Esophagus (tissue), 2 donors: ENCODE data around the gene BBS1. TPM values are rescaled to one million over a fixed set of nuclear protein-coding genes. Genes with fewer than 3 reads are reported as not detected.

Source experiments
- H3K27ac ChIP-seq, 2 donors: one replicate each; pipeline ENCODE4 v1.5.1; 2013; ENCODE audit warnings: low read depth in 2 of 2, mild to moderate bottlenecking in 2 of 2, inconsistent platforms in 1 of 2, low read length in 1 of 2, moderate library complexity in 1 of 2
- H3K27me3 ChIP-seq, 2 donors: one replicate each; pipeline ENCODE4 v1.6.1; 2013; ENCODE audit warnings: low read length in 2 of 2, control low read depth in 1 of 2, mild to moderate bottlenecking in 1 of 2; ENCODE audit not compliant: insufficient read depth in 2 of 2, control insufficient read depth in 1 of 2
- H3K36me3 ChIP-seq, 2 donors: one replicate each; pipeline ENCODE4 v1.6.1; 2013; ENCODE audit warnings: low read length in 1 of 2; ENCODE audit not compliant: control insufficient read depth in 2 of 2, insufficient read depth in 2 of 2
- H3K4me1 ChIP-seq, 2 donors: one replicate each; pipeline ENCODE4 v1.6.1; 2013; ENCODE audit warnings: low read length in 1 of 2; ENCODE audit not compliant: control insufficient read depth in 2 of 2, insufficient read depth in 2 of 2
- H3K4me3 ChIP-seq, 2 donors: one replicate each; pipeline ENCODE4 v1.5.1; 2013; ENCODE audit warnings: low read length in 2 of 2, mild to moderate bottlenecking in 2 of 2, low read depth in 1 of 2, moderate library complexity in 1 of 2
- H3K9me3 ChIP-seq, 2 donors: one replicate each; pipeline ENCODE4 v1.6.1; 2013; ENCODE audit warnings: mild to moderate bottlenecking in 2 of 2, low read depth in 1 of 2, low read length in 1 of 2, moderate library complexity in 1 of 2; ENCODE audit not compliant: control insufficient read depth in 2 of 2, insufficient read depth in 1 of 2
- WGBS, 2 donors: extraction: QIAGEN DNeasy Blood & Tissue Kit; methylation state at CpG; one replicate each; pipeline ENCODE4 v1.1.7; 2013; 5-methylcytosine and 5-hydroxymethylcytosine counted together
- polyA plus RNA-seq, 2 donors: library from polyadenylated mRNA; stranded (reverse); fragments of 200-250 nt; gene quantifications; one replicate each; pipeline ENCODE4 v1.2.3, GENCODE V29; 2013
- donor health status: healthy with polysubstance abuse.
- donor health status: Bipolar disorder and iron deficiency.

The BBS1 gene
- polyA plus RNA-seq, 2 donors: 9.3 to 15.3 TPM

- peaks cover 3 to 43% of the 10 kb centered on the region in 2 donors for H3K36me3 ChIP-seq
- no peak overlapping the region for H3K4me3 ChIP-seq
- H3K27ac ChIP-seq: no peak overlapping the region
- H3K9me3 ChIP-seq: no peaks in the 10 kb centered on the region
- no peaks in the 10 kb centered on the region for H3K4me1 ChIP-seq
- H3K27me3 ChIP-seq: no peaks in the 10 kb centered on the region
- 73 to 74% methylated on average over 20 of the region's 20 CpGs for WGBS, 2 donors
These were observed 19.0 kb upstream of the BBS1 start for GRCh38 chr11:66491315-66491935.

GRCh38 chr11:66492161-66492865, 18.1 kb upstream of the BBS1 start:
- WGBS, 2 donors: 91% methylated on average over 10 of the region's 10 CpGs
- no peak overlapping the region for H3K27ac ChIP-seq
- H3K4me3 ChIP-seq: no peak overlapping the region
- peaks cover 4 to 38% of the 10 kb centered on the region in 2 donors for H3K36me3 ChIP-seq
- H3K27me3 ChIP-seq: no peaks in the 10 kb centered on the region
- no peaks in the 10 kb centered on the region for H3K9me3 ChIP-seq
- no peaks in the 10 kb centered on the region for H3K4me1 ChIP-seq

- H3K27ac ChIP-seq: no peak overlapping the region
- no peaks in the 10 kb centered on the region for H3K4me1 ChIP-seq
- H3K27me3 ChIP-seq: no peaks in the 10 kb centered on the region
- 95 to 97% methylated on average over 8 to 10 of the region's 10 CpGs for WGBS, 2 donors
- peaks cover 7 to 32% of the 10 kb centered on the region in 2 donors for H3K36me3 ChIP-seq
- H3K9me3 ChIP-seq: no peaks in the 10 kb centered on the region
- no peak overlapping the region for H3K4me3 ChIP-seq
These were observed 17.3 kb upstream of the BBS1 start for GRCh38 chr11:66493130-66493529.

GRCh38 chr11:66494458-66494857, 16.0 kb upstream of the BBS1 start:
- Histone ChIP-seq H3K9me3 (no peaks in the 10 kb centered on the region), H3K27ac (no peak overlapping the region), H3K27me3 (no peaks in the 10 kb centered on the region), H3K4me1 (no peaks in the 10 kb centered on the region), H3K36me3 (peaks cover 7 to 26% of the 10 kb centered on the region in 2 donors), H3K4me3 (no peak overlapping the region)
- 93 to 95% methylated on average over 7 of the region's 7 CpGs for WGBS, 2 donors

GRCh38 chr11:66494935-66495334, 15.5 kb upstream of the BBS1 start:
- Histone ChIP-seq H3K9me3 (no peaks in the 10 kb centered on the region), H3K27ac (no peak overlapping the region), H3K27me3 (no peaks in the 10 kb centered on the region), H3K4me1 (no peaks in the 10 kb centered on the region), H3K36me3 (peaks cover 7 to 22% of the 10 kb centered on the region in 2 donors), H3K4me3 (no peak overlapping the region)
- 89 to 91% methylated on average over 14 of the region's 14 CpGs for WGBS, 2 donors

- H3K4me3 ChIP-seq: no peak overlapping the region
- H3K27ac ChIP-seq: no peak overlapping the region
- no peaks in the 10 kb centered on the region for H3K9me3 ChIP-seq
- H3K4me1 ChIP-seq: no peaks in the 10 kb centered on the region
- H3K36me3 ChIP-seq: peaks cover 7 to 22% of the 10 kb centered on the region in 2 donors
- H3K27me3 ChIP-seq: no peaks in the 10 kb centered on the region
- WGBS, 2 donors: 93 to 96% methylated on average over 17 of the region's 17 CpGs
These were observed 15.0 kb upstream of the BBS1 start for GRCh38 chr11:66495401-66495854.

- no peak overlapping the region for H3K27ac ChIP-seq
- no peak overlapping the region for H3K4me3 ChIP-seq
- H3K36me3 ChIP-seq: peaks cover 7 to 22% of the 10 kb centered on the region in 2 donors
- H3K4me1 ChIP-seq: no peaks in the 10 kb centered on the region
- no peaks in the 10 kb centered on the region for H3K9me3 ChIP-seq
- no peaks in the 10 kb centered on the region for H3K27me3 ChIP-seq
- 97 to 99% methylated on average over 16 of the region's 16 CpGs for WGBS, 2 donors
These were observed 13.2 kb upstream of the BBS1 start for GRCh38 chr11:66497206-66497605.

- no peak overlapping the region for H3K4me3 ChIP-seq
- WGBS, 2 donors: 92 to 96% methylated on average over 5 of the region's 5 CpGs
- H3K4me1 ChIP-seq: no peaks in the 10 kb centered on the region
- no peaks in the 10 kb centered on the region for H3K27me3 ChIP-seq
- H3K27ac ChIP-seq: no peak overlapping the region
- peaks cover 4 to 10% of the 10 kb centered on the region in 2 donors for H3K36me3 ChIP-seq
- H3K9me3 ChIP-seq: no peaks in the 10 kb centered on the region
These were observed 11.9 kb upstream of the BBS1 start for GRCh38 chr11:66498506-66498905.

GRCh38 chr11:66505276-66505816, 5.1 kb upstream of the BBS1 start:
- no peak overlapping the region for H3K4me3 ChIP-seq
- no peaks in the 10 kb centered on the region for H3K27me3 ChIP-seq
- 32 to 97% methylated on average over 1 of the region's 1 CpG for WGBS, 2 donors
- H3K27ac ChIP-seq: no peak overlapping the region
- no peaks in the 10 kb centered on the region for H3K9me3 ChIP-seq
- H3K36me3 ChIP-seq: peaks cover 0 to 11% of the 10 kb centered on the region in 2 donors
- H3K4me1 ChIP-seq: no peaks in the 10 kb centered on the region
